Measurements from ENCODE around the gene GOPC. TPM values are rescaled to one million over a fixed set of nuclear protein-coding genes. Genes with fewer than 3 reads are reported as not detected.

Gene GOPC
- polyA plus RNA-seq, 3 donors from 2014 or later: 5.3 to 17.8 (median 8.3) TPM

DNA sequence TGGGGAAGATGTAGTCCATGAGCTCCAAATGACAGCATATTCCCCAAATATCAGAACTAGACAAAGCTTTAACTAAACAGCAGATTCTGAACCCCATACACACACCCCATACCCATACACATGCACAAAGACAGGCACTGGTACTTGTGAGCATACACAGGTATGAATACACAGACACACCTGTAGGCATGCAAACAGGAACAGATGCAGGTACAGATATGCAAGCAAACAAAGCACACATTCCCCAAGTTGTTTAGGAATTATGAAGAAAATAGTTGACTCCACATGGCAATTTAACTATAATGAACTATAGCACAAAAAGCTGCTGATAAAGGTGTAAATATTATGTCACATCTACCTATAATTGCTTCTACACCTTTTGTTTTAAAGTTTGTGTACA, 16.7 kb downstream of the GOPC start:
- H3K4me1 Mint-ChIP-seq: peaks cover 34 to 63% of the 10 kb centered on the region in 2 donors
- no peak for DNase-seq
- H3K9me3 Mint-ChIP-seq: no peaks in the 10 kb centered on the region
- H3K27me3 Mint-ChIP-seq (ENCODE audit: low read depth in 3 of 3): peaks cover 0 to 3% (median 1%) of the 10 kb centered on the region in 3 donors
- H3K4me3 Mint-ChIP-seq: no peak overlapping the region
- H3K27ac Mint-ChIP-seq: no peak overlapping the region
- peaks cover 7 to 22% (median 12%) of the 10 kb centered on the region in 3 donors for H3K36me3 Mint-ChIP-seq

DNA sequence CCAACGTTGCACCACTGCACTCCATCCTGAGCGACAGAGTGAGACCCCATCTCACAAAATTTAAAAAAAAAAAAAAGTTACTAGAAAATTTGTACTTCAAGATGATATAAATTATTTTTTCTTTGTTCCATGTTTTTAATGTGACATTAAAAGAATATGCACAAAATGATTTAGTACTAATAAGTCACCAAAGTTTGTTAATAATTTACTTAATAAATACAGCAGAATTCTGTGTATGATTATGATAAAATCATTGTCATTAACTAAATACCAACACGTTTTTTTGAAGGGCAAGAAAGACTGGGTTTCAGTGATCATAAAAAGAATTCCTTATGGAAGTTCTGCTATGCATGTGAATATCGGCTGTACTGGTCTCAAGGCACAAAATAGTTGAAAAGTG, 28.1 kb downstream of the GOPC start:
- Mint-ChIP-seq H3K9me3 (no peaks in the 10 kb centered on the region), H3K27me3 (ENCODE audit: low read depth in 3 of 3) (peaks cover 0 to 1% (median 0%) of the 10 kb centered on the region in 3 donors), H3K27ac (no peak overlapping the region), H3K36me3 (peaks cover 3 to 28% (median 6%) of the 10 kb centered on the region in 3 donors), H3K4me3 (no peak overlapping the region), H3K4me1 (peaks cover under 1 to 18% of the 10 kb centered on the region in 2 donors)
- DNase-seq: no peak

DNA sequence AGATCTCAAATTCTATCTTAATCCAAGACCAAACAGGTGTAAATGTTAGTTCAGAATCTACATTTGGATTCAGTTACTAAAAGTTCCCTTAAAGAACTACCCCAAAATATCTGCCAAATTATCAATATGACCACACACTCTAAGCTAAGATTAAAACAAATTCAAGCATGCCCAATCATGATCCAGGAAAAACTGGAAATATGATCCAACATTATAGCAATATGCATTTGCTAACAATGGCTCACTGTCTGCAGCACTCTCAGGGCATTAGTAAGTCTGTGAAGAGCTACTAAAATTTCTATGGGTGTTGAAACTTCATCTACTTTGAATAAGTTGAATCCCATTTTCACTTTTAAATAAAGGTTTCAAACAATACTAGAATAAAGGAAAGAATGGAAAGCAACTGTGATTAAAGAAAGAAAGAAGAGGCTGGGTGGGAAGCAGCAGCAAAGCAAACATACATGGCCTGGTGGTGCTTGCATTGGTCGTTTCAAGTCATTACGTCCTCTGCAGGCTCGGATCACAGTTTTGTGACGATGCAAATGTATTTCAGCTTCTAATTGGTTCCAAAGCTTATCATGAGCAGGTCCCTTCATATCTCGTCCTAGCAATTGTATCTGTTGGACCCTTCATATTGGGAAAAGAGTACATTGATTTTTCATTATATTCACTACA, 29.2 kb downstream of the GOPC start:
- H3K27me3 Mint-ChIP-seq (ENCODE audit: low read depth in 3 of 3): peaks cover 0 to 1% (median 0%) of the 10 kb centered on the region in 3 donors
- no peak for DNase-seq
- H3K9me3 Mint-ChIP-seq: no peaks in the 10 kb centered on the region
- H3K36me3 Mint-ChIP-seq: peaks cover 3 to 32% (median 10%) of the 10 kb centered on the region in 3 donors
- no peak overlapping the region for H3K27ac Mint-ChIP-seq
- H3K4me1 Mint-ChIP-seq: peaks cover 0 to 11% of the 10 kb centered on the region in 2 donors
- no peak overlapping the region for H3K4me3 Mint-ChIP-seq

DNA sequence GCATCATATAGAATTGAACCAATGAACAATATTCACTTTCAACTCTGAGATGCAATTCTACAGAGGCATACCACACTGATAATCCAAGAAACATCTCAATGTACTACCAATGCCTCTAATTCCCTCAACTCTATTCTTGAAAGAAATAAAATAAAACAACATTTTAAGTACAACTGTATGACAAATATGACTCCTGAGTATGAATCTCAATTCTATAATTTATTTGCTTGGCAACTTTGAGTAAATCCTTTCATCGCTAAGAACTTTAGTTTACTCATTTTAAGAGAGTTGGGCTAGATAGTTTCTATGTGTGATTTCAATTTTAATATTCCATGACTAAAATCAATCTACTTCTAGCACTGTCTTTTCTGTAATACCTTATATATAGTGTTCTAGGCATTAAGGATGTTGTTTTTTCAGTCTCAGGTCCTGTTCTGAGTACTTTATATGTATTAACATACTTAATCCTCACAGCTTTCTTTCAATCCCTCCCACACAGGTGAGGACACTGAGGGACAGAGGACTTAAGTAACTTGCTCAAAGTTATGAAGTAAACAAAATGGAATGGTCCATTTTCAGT, 33.4 kb downstream of the GOPC start:
- Mint-ChIP-seq H3K4me3 (no peak overlapping the region), H3K9me3 (no peaks in the 10 kb centered on the region), H3K27me3 (ENCODE audit: low read depth in 3 of 3) (peaks cover 0 to 1% (median 0%) of the 10 kb centered on the region in 3 donors), H3K4me1 (peaks cover 0 to 7% of the 10 kb centered on the region in 2 donors), H3K27ac (no peak overlapping the region), H3K36me3 (peaks cover 7 to 36% (median 9%) of the 10 kb centered on the region in 3 donors)
- DNase-seq: no peak

GRCh38 chr6:117568247-117568646, 34.1 kb downstream of the GOPC start:
- Mint-ChIP-seq H3K27ac (no peak overlapping the region), H3K4me1 (peaks cover 0 to 7% of the 10 kb centered on the region in 2 donors), H3K9me3 (no peaks in the 10 kb centered on the region), H3K36me3 (peaks cover 7 to 33% (median 9%) of the 10 kb centered on the region in 3 donors), H3K27me3 (ENCODE audit: low read depth in 3 of 3) (peaks cover 0 to 1% (median 0%) of the 10 kb centered on the region in 3 donors), H3K4me3 (no peak overlapping the region)
- no peak for DNase-seq

DNA sequence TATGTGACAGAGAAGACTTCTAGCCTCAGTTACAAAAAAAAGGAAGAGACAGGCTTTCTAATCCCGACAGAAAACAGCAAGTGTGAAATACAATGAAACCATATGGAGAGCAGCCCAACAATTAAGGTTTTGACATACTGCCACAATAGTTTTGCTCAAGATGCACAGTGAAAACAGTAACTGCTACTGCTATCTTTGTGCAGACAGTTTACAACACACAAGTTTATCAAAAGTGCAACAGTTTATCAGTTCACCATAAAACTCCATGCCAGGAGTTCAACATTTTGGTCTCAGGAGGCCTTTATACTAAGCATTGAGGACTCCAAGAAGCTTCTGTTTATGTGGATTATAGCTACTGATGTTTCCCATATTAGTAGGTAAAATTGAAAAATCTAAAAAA, 37.6 kb downstream of the GOPC start:
- Mint-ChIP-seq H3K36me3 (peaks cover 13 to 24% (median 14%) of the 10 kb centered on the region in 3 donors), H3K4me1 (no peaks in the 10 kb centered on the region), H3K4me3 (no peak overlapping the region), H3K27ac (peak overlapping the region in 2 of 6 donors; percentile 61 to 71), H3K9me3 (no peaks in the 10 kb centered on the region), H3K27me3 (ENCODE audit: low read depth in 3 of 3) (no peaks in the 10 kb centered on the region)
- DNase-seq: no peak

GRCh38 chr6:117561128-117561527, 41.2 kb downstream of the GOPC start:
- Mint-ChIP-seq H3K9me3 (no peaks in the 10 kb centered on the region), H3K27ac (no peak overlapping the region), H3K4me1 (peaks cover 0 to 4% of the 10 kb centered on the region in 2 donors), H3K27me3 (ENCODE audit: low read depth in 3 of 3) (peaks cover 0 to 3% (median 2%) of the 10 kb centered on the region in 3 donors), H3K36me3 (peaks cover 9 to 12% (median 11%) of the 10 kb centered on the region in 3 donors), H3K4me3 (no peak overlapping the region)
- DNase-seq: no peak

DNA sequence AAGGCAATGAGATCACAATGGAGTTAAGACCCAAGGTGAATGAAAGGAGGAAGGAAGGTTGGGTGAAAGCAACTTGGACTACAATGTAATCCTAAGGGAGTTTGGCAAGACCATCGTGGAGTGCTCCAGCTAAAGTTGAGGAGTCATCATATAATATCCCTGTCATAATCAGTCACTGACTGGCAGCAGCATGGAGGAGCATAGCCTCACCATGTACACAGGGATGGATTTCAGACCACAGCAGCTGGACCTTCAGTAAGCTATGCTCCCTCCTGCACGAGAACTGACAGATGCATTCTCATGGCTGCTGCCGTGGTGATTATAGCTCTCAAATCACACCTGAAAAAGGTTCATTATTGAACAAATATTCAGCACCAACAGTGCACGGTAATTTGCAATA, 43.0 kb downstream of the GOPC start:
- H3K27me3 Mint-ChIP-seq (ENCODE audit: low read depth in 3 of 3): peaks cover 0 to 3% (median 2%) of the 10 kb centered on the region in 3 donors
- H3K9me3 Mint-ChIP-seq: no peaks in the 10 kb centered on the region
- no peak for DNase-seq
- H3K4me3 Mint-ChIP-seq: no peak overlapping the region
- H3K36me3 Mint-ChIP-seq: peaks cover 9 to 11% (median 9%) of the 10 kb centered on the region in 3 donors
- H3K27ac Mint-ChIP-seq: peak overlapping the region in 1 of 6 donors; percentile 33
- peaks cover 0 to 10% of the 10 kb centered on the region in 2 donors for H3K4me1 Mint-ChIP-seq

GRCh38 chr6:117558818-117559217, 43.5 kb downstream of the GOPC start:
- Mint-ChIP-seq H3K9me3 (no peaks in the 10 kb centered on the region), H3K27me3 (ENCODE audit: low read depth in 3 of 3) (peaks cover 0 to 3% (median 2%) of the 10 kb centered on the region in 3 donors), H3K36me3 (peaks cover 9 to 11% (median 9%) of the 10 kb centered on the region in 3 donors), H3K4me3 (no peak overlapping the region), H3K4me1 (peaks cover 0 to 10% of the 10 kb centered on the region in 2 donors), H3K27ac (no peak overlapping the region)
- no peak for DNase-seq

- Mint-ChIP-seq H3K4me3 (no peak overlapping the region), H3K4me1 (peaks cover 0 to 10% of the 10 kb centered on the region in 2 donors), H3K27ac (peak overlapping the region in 1 of 6 donors; percentile 69)
Observed at GRCh38 chr6:117557951-117558350, 44.4 kb downstream of the GOPC start.

DNA sequence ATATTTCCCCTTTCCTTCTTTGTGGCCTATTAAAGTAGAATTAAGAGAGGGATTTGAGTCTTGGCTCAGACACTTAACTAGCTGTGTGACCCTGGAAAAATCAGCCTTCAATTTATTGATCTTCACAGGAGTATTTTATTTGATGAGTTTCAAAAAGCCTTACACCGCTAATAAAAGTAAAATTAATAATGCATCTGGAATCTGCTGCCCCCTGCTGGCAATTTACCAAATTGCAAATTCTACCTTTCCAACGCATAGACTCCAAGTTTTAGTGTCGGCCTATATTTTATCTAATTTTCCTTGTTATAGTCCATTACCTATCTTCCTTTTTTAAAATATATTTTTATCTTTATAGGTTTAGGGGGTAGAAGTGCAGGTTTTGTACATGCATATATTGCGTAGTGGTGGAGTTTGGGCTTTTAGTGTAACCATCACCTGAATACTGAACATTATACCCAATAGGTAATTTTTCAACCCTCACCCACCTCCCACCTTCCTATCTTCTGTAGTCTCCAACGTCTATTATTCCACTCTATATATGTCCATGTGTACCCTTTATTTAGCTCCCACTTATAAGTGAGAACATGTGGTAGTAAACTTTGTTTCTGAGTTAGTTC, 46.3 kb downstream of the GOPC start:
- Mint-ChIP-seq H3K4me1 (peaks cover 2 to 12% of the 10 kb centered on the region in 2 donors), H3K4me3 (no peak overlapping the region), H3K27me3 (ENCODE audit: low read depth in 3 of 3) (peaks cover 0 to 3% (median 2%) of the 10 kb centered on the region in 3 donors), H3K36me3 (peaks cover 0 to 4% (median 3%) of the 10 kb centered on the region in 3 donors), H3K27ac (no peak overlapping the region), H3K9me3 (no peaks in the 10 kb centered on the region)
- DNase-seq: peak; percentile 50 to 57 (median 52)

More at GRCh38 chr6:117557951-117558350, 44.4 kb downstream of the GOPC start:
- no peaks in the 10 kb centered on the region for H3K9me3 Mint-ChIP-seq
- DNase-seq: no peak
- H3K27me3 Mint-ChIP-seq (ENCODE audit: low read depth in 3 of 3): peaks cover 0 to 3% (median 2%) of the 10 kb centered on the region in 3 donors
- peaks cover 6 to 9% (median 7%) of the 10 kb centered on the region in 3 donors for H3K36me3 Mint-ChIP-seq

- no peaks in the 10 kb centered on the region for H3K9me3 Mint-ChIP-seq
- no peak overlapping the region for H3K4me3 Mint-ChIP-seq
- DNase-seq: no peak
- H3K4me1 Mint-ChIP-seq: peaks cover 8 to 19% of the 10 kb centered on the region in 2 donors
- H3K27ac Mint-ChIP-seq: no peak overlapping the region
- H3K27me3 Mint-ChIP-seq (ENCODE audit: low read depth in 3 of 3): peaks cover 0 to 3% (median 2%) of the 10 kb centered on the region in 3 donors
- H3K36me3 Mint-ChIP-seq: peaks cover 0 to 4% (median 3%) of the 10 kb centered on the region in 3 donors
Observed at GRCh38 chr6:117555262-117555849, 47.0 kb downstream of the GOPC start.

- H3K4me3 Mint-ChIP-seq: no peak overlapping the region
- no peaks in the 10 kb centered on the region for H3K9me3 Mint-ChIP-seq
- DNase-seq: no peak
- peaks cover 2 to 15% (median 9%) of the 10 kb centered on the region in 3 donors for H3K27me3 Mint-ChIP-seq (ENCODE audit: low read depth in 3 of 3)
- no peaks in the 10 kb centered on the region for H3K36me3 Mint-ChIP-seq
- no peak overlapping the region for H3K27ac Mint-ChIP-seq
- peaks cover 30 to 41% of the 10 kb centered on the region in 2 donors for H3K4me1 Mint-ChIP-seq
Observed at GRCh38 chr6:117553142-117553541, 49.2 kb downstream of the GOPC start.
